ENCODE data around the gene ZGLP1.
"Not testable (repeated sequence)": the region's sequence is repeated elsewhere in the genome, so short reads cannot be mapped to it uniquely, and the experiment has no call there.

Gene ZGLP1

DNA sequence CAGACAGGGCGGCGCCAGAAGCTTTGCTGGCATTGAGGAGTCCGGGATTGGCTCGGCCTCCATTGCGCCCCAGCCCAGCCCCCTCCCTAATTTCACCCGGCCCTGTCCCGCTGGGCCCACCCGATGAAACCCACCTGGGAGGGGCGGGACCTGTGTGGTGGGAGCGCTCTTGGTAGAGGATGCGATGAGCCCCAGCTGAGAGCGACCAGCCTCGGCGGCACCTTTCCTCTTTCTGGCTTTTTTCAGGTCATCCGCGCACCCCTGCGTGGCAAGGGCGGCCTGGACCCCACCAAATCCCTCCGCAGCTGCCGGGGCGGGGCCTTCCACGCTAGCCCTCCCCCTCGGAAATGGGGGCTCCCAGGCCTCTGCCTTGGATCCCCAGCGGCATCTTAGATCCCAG lies at the start of gene ZGLP1:
Gene ZGLP1, minus strand, starts transcription at position 393 of the 400 bp plus-strand sequence.
- no peak for DNase-seq

- no peak for DNase-seq
Observed at GRCh38 chr19:10356431-10356830, 46.8 kb upstream of the ZGLP1 start.

DNA sequence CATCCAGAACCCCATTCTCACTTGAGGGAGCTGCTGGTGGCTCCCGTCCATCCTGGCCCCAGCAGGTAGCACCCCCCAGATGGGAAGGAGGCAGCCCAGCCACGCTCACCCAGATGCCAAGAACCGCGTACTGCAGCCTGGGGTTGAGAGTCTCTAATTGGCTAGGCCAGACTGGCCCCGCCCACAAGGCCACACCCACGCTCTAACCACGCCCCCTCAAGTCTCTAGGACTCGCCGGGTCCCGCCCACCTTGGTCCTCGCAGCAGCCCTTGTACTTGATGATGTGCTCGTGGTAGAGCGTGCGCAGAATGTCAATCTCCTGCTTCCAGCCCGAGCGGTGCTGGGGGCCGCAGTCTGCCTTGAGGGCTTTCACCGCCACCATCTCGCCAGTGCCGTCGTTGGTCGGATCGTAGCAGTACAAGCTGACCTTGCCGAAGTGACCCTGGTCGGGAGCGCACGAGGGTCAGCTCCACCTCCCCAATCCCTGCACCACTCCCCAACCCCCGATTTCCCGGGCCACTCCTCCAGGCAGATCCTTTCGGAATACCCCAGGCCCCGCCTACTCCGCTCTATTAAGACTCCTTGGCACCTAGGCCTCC lies 44.3 kb upstream of the ZGLP1 start:
- peak; percentile 47 for DNase-seq

DNA sequence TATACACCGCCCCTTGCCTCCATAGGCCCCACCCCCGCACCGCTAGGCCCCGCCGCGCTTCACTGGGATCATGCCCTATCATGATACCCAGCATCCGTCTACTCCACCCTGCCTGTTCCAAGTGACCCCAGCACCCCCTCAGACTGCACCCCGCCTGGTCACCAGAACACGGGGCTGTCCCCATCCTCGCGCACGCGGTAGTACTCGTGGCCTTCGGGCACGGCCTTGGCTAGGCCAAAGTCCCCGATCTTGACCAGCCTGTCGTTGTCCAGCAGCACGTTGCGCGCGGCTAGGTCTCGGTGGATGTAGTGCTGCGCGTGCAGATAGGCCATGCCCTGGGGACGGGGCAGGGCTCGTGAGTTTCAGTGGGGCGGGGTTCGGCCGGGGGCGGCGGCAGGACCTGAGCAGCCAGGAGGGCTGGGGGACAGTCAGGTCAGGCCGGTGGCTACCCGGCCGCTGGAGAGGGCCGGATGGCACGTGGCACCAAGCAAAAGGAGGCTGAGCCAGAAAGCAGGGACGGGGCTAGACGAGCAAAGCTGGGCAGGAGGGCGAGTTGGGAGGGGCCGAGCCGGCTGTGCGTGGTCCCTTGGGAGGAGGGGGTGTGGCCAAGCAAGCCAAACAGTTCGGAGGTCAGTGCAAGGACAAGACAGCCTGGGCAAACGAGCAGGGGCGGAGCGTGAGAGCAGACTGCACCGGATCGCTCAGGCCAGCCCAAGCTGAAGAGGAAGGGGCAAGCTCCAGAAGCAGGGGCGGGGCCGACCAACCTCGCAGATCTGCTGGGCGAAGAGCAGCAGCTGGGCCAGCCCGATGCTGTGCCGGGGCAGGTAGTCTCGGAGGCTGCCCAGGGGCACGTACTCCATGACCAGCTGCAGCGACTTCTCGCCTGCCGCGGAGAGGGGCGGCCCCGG lies 43.4 kb upstream of the ZGLP1 start:
- no peak for DNase-seq

DNA sequence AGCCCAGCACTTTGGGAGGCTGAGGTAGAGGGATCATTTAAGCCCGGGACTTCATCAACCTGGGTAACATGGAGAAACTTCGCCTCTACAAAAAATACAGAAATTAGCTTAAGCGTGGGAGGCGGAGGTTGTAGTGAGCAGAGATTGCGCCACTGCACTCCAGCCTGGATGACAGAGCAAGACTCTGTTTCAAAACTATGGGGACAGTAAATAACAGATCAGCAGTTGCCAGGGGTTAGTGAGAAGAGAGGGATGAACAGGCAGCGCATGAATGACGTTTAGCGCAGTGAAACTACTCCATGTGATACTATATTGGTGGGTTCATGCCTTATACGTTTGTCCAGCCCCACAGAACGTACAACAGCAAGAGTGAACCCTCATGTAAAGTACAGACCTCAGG lies 36.9 kb upstream of the ZGLP1 start:
- DNase-seq, result peak; percentile 84

DNA sequence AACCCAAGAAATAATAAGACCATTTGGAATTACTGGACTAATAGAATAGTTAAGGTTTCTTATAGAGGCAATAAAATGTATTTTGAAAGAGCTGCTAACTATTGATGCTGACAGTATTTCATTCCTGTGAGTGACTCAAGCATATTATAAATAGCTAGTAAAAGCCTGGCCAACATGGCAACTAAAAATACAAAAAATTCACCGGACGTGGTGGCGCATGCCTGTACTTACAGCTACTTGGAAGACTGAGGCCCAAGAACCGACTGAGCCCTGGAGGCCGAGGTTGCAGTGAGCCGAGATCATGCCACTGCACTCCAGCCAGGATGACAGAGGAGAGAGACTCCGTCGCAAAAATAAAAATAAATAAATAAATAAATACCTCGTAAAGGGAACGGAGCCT lies 35.2 kb upstream of the ZGLP1 start:
- no peak for DNase-seq

DNA sequence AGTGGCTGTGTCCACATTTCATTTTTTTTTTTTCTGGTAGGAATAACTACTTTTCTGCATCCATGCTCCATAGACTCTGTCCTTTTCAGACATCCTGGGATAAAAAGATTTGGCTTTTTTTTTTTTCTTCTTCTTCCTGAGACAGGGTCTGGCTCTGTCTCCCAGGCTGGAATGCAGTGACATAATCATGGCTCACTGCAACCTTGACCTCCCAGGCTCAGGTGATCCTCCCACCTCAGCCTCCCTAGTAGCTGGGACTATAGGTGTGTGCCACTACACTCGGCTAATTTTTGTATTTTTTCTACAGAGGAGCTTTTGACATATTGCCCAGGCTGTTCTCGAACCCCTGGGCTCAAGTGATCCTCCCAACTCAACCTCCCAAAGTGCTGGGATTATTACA lies 33.9 kb upstream of the ZGLP1 start:
- no peak for DNase-seq

DNA sequence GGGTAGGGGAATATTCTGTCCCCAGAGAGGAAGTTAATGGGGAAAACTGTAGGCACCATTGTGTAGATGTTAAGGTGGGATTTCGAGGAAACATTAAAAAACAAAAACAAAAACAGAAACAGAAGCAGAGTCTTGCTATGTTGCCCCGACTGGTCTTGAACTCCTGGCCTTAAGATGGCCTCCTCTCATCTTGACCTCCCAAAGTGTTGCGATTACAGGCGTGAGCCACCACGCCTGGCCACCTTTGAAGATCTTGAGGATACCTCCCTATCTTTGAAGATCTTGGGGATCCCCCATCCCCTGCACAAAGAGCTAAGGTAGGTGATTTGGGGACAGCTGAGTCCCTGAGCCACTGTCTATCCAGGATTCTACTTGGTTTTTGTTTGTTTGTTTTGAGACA lies 30.4 kb upstream of the ZGLP1 start:
- DNase-seq, result no peak

GRCh38 chr19:10339380-10339960 lies 29.9 kb upstream of the ZGLP1 start, which contains the start of gene ICAM3:
Gene ICAM3 (minus strand): TSS chr19:10339624. CDS start chr19:10339614, 10 bp downstream.
- no peak for DNase-seq

DNA sequence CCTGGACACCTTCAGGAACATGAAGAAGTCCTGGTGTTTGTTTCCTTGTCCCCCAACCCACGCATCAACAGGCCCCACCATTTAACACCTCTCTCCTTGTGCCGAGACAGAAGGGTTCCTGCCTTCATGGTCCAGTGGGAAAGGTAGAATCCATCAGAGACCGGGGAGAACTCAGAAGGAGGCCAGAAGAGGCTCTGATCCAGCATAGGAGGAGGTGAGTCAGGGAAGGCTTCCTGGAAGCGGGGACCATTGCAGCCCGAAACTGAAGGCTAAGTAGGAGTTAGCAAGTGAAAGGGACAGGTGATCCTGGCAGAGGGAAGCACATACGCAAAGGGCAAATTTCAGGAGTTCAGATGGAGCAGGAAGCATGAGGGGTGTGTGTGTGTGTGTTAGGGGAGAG lies 29.3 kb upstream of the ZGLP1 start:
- no peak for DNase-seq

DNA sequence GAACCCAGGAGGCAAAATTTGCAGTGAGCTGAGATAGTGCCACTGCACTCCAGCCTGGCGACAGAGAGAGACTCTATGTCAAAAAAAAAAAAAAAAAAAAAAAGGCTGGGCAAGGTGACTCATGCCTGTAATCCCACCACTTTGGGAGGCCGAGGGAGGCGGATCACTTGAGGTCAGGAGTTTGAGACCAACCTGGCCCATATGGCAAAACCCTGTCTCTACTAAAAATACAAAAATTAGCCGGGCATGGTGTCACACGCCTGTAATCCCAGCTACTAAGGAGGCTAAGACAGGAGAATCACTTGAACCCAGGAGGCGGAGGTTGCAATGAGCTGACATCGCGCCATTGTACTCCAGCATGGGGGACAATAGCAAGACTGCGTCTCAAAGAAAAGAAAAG lies 27.1 kb upstream of the ZGLP1 start:
- DNase-seq, result not testable (repeated sequence)

- no peak for DNase-seq
Observed at GRCh38 chr19:10335352-10335985, 25.9 kb upstream of the ZGLP1 start.

- no peak for DNase-seq
Observed at GRCh38 chr19:10334588-10335351, 25.2 kb upstream of the ZGLP1 start.

DNA sequence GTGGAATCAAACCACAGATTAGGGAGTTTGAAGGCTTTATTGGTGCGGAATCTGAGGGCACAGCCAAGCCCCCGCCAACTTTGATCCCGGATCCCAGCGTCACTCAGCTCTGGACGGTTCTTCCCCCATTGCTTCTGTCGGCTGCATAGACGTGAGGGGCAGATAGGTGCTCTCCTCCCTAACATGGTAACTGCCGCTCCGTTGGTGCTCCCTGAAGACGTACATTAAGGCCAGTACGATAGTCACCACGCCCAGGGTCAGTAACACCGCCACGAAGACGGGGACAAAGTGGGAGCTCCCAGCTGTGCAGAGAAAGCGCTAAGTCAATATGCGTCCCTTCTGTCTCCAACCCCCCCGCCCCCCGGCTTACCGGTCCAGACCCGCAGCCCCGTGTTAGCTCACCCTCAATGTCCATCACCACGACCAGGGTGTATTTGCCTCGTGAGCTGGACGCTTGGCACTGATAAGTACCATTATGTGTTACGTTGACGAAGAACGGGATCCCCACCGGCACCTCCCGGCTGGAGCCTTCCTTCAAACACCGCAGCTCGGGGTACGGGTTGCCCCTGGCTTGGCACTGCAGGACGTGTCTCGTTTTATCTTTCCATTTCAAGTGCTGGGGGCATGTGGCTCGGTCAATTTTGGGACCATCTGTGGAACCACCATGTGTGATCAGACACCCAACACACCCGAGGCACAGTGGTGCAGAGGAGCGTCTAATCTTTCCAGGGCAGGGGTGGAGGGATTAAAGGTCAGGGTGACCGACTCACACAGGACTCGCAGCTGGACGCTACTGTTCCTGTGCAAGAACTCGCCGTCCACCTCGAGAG lies 24.4 kb upstream of the ZGLP1 start:
- DNase-seq, result no peak

DNA sequence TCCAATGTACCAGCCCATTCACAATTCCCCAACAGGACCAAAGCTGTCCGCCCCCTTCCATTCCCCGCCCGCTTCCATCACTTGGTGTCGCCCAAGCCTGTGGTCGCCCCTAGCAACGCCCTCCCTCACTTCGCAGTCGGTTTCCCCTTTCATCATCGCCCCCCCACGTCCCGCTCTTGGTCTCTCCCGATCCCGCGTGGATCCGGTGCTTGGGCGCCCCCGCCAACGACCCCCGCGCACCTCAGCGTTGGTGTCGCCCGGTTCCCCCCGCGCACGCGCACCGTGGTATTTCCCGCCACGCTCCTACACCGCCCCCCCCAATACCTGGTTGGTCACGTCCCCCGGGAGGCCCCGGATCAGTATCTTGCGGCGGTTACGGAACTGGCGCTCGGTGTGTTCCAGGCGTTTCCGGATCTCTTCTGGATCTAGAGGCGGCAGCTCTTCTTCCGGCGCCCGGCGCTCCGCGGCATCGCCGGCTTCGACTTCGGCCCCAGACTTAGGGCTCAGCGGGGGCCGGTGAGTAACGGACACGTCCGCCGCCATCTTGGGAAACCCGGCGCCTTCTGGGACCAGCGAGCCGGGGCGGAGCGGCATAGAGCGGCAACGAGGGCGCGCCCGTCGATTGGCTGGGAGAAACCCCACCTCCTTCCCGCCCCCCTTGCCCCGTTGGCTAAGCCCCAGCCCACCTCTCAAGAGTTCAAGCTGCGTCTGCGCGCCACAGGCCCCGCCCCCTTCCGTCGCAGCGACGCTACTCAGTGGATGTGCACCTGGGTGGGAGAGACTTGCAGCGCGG lies 23.5 kb upstream of the ZGLP1 start, which contains the start of gene RAVER1:
Gene RAVER1, minus strand, starts transcription at position 565 of the 793 bp plus-strand sequence. Its CDS starts 22 bp downstream, at position 543.
- peak; percentile 100 for DNase-seq

DNA sequence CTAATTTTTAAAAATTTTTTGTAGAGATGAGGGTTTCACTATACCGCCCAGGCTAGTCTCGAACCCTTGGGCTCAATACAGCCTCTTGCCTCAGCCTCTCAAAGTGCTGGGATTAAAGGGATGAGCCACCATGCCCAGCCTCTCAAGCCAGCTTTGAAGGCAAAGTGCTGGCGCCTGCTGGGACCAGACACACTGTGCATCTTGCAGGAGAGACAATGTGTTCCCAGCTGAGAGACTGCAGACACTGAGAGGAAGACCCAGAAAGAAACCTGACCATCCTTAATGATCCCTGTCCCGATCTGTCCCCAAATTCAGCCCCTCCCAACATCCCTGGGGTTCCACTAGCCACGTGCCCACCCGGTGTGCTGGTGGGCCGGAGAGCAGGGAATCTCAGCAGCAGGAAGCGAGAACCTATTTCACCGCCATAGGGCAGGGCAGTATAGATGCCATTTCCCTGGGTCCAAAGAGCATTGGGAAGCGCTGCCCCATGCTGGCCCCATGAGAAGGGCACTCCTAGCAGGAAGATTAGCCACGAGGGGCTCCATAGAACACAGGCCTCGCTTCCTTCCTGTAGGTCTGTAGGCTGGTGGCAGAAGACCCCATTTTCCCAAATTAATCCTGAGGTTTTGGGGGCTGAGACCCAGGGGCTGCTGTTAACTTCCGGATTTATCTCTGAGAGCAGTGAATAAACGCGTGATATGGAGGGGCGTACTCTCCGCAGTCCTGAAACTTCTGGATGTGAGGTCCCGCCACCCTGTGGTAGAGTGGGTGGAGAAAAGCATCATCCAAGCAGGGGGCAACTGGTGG lies 22.7 kb upstream of the ZGLP1 start:
- DNase-seq, result no peak

DNA sequence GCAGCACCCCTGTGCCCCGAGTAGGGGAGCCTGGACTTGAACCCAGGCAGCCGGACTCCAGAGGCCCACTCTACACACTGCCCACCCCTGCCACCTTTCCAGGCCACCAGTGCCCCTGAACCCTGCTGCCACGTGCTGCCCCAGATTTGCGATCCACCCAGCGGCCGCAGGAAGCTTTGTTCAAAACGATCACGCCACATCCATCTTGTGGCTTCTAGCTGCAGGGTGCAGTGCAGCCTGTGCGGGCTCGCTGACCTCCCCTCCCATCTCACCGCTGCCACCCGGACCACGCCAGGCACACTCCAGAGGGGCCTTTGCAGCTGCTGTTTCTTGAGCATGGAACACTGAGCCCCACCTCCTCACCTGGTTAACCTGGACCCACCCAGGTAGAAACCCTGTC lies 19.9 kb upstream of the ZGLP1 start:
- DNase-seq, result no peak

GRCh38 chr19:10328558-10329429 lies 19.2 kb upstream of the ZGLP1 start:
- DNase-seq, result no peak

GRCh38 chr19:10327793-10328192 lies 18.2 kb upstream of the ZGLP1 start:
- DNase-seq, result no peak
